Suprapubic skin (tissue), 4 donors: Measurements from ENCODE around the gene CACNG5. TPM values are rescaled to one million over a fixed set of nuclear protein-coding genes. Genes with fewer than 3 reads are reported as not detected.
A peak's percentile ranks its signal among the peaks of the same experiment; 100 is the strongest.

ENCODE experiments used
- DNase-seq, 2 donors: peaks; one replicate each; pipeline ENCODE4 v3.0.0-alpha.2; 2019; ENCODE audit warnings: low spot score in 2 of 2
- H3K27ac ChIP-seq: fragments of 200-600 bp; sonication (generic); one replicate; pipeline ENCODE4 v1.5.1; 2019
- H3K27me3 ChIP-seq: fragments of 200-600 bp; sonication (generic); one replicate; pipeline ENCODE4 v1.5.1; 2019
- H3K36me3 ChIP-seq: fragments of 200-600 bp; sonication (generic); one replicate; pipeline ENCODE4 v1.5.1; 2019
- H3K4me1 ChIP-seq: fragments of 200-600 bp; sonication (generic); one replicate; pipeline ENCODE4 v1.5.1; 2019
- H3K4me3 ChIP-seq: fragments of 200-600 bp; sonication (generic); one replicate; pipeline ENCODE4 v1.5.1; 2019; ENCODE audit warnings: mild to moderate bottlenecking
- H3K9me3 ChIP-seq: fragments of 200-600 bp; sonication (generic); one replicate; pipeline ENCODE4 v1.5.1; 2019
- CTCF ChIP-seq, 2 donors: fragments of 200-600 bp in 1 of 2; fragments of 450-650 bp in 1 of 2; sonication (generic) in 1 of 2; IDR thresholded peaks; one replicate each; pipeline ENCODE4 v1.5.1; 2016 to 2019; ENCODE audit warnings: antibody characterized with exemption in 2 of 2, mild to moderate bottlenecking in 1 of 2, moderate library complexity in 1 of 2
- EP300 ChIP-seq: sonication (generic); formaldehyde crosslinking; IDR thresholded peaks from one replicate; pipeline ENCODE4 v1.6.1; 2017; ENCODE audit warnings: antibody characterized with exemption
- POLR2A ChIP-seq, 2 donors: fragments of 450-650 bp; IDR thresholded peaks; one replicate each; pipeline ENCODE4 v1.6.1; 2017; ENCODE audit warnings: antibody characterized with exemption in 2 of 2, mild to moderate bottlenecking in 2 of 2, moderate library complexity in 2 of 2
- POLR2AphosphoS5 ChIP-seq, 3 donors: sonication (generic); formaldehyde crosslinking; IDR thresholded peaks; one replicate each; pipeline ENCODE4 v1.6.1; 2017; ENCODE audit warnings: antibody characterized with exemption in 3 of 3
- WGBS: methylation state at CpG from one replicate; pipeline ENCODE4 v1.1.5; 2018; 5-methylcytosine and 5-hydroxymethylcytosine counted together
- total RNA-seq, 4 donors: library from RNA; depleted of rRNA; stranded (reverse); fragments of >200 nt; gene quantifications; one replicate each; pipeline ENCODE4 v1.1.0, GENCODE V29; 2016

Gene CACNG5
- total RNA-seq, 4 donors from 2014 or later, result not detected

GRCh38 chr17:66865151-66865550, 30.2 kb downstream of the CACNG5 start:
- H3K4me1 ChIP-seq, result no peaks in the 10 kb centered on the region
- no peak overlapping the region for H3K27ac ChIP-seq
- no peaks in the 10 kb centered on the region for H3K36me3 ChIP-seq
- no peaks in the 10 kb centered on the region for H3K9me3 ChIP-seq
- no peak overlapping the region for H3K4me3 ChIP-seq
- DNase-seq, result no peak
- WGBS, result 69% methylated on average over 1 of the region's 1 CpG
- TF ChIP-seq CTCF (IDR thresholded peaks at IDR 0.05) (no peak), POLR2A (IDR thresholded peaks at IDR 0.05) (no peak), EP300 (no peak), POLR2AphosphoS5 (IDR thresholded peaks at IDR 0.05) (no peak)
- H3K27me3 ChIP-seq, result peaks cover 4% of the 10 kb centered on the region

- peak in 1 of 2 donors; percentile 12 for DNase-seq
- H3K9me3 ChIP-seq, result no peaks in the 10 kb centered on the region
- no peaks in the 10 kb centered on the region for H3K4me1 ChIP-seq
- peaks cover 9% of the 10 kb centered on the region for H3K27me3 ChIP-seq
- no peak overlapping the region for H3K27ac ChIP-seq
- no peak for TF ChIP-seq EP300
- TF ChIP-seq POLR2AphosphoS5 (IDR thresholded peaks at IDR 0.05), result no peak
- TF ChIP-seq POLR2A (IDR thresholded peaks at IDR 0.05), result no peak
- no peak for TF ChIP-seq CTCF (IDR thresholded peaks at IDR 0.05)
- no peaks in the 10 kb centered on the region for H3K36me3 ChIP-seq
- no peak overlapping the region for H3K4me3 ChIP-seq
- WGBS, result 92% methylated on average over 2 of the region's 2 CpGs
Measured at GRCh38 chr17:66873962-66874361, 39.0 kb downstream of the CACNG5 start.

- Histone ChIP-seq H3K27ac (no peak overlapping the region), H3K27me3 (no peaks in the 10 kb centered on the region), H3K9me3 (no peaks in the 10 kb centered on the region), H3K36me3 (no peaks in the 10 kb centered on the region), H3K4me1 (no peaks in the 10 kb centered on the region), H3K4me3 (no peak overlapping the region)
- no peak for DNase-seq
- TF ChIP-seq CTCF (IDR thresholded peaks at IDR 0.05) (no peak), EP300 (no peak), POLR2A (IDR thresholded peaks at IDR 0.05) (no peak), POLR2AphosphoS5 (IDR thresholded peaks at IDR 0.05) (no peak)
- WGBS, result 95% methylated on average over 16 of the region's 16 CpGs
Measured at GRCh38 chr17:66884931-66885330, 50.0 kb downstream of the CACNG5 start.

GRCh38 chr17:66885417-66885816, 50.5 kb downstream of the CACNG5 start:
- Histone ChIP-seq H3K4me1 (no peaks in the 10 kb centered on the region), H3K4me3 (no peak overlapping the region), H3K27ac (no peak overlapping the region), H3K36me3 (no peaks in the 10 kb centered on the region), H3K9me3 (no peaks in the 10 kb centered on the region), H3K27me3 (no peaks in the 10 kb centered on the region)
- no peak for TF ChIP-seq EP300
- TF ChIP-seq CTCF (IDR thresholded peaks at IDR 0.05), result no peak
- TF ChIP-seq POLR2AphosphoS5 (IDR thresholded peaks at IDR 0.05), result no peak
- no peak for TF ChIP-seq POLR2A (IDR thresholded peaks at IDR 0.05)
- WGBS, result 75% methylated on average over 4 of the region's 4 CpGs
- DNase-seq, result no peak

- Histone ChIP-seq H3K27me3 (no peaks in the 10 kb centered on the region), H3K27ac (no peak overlapping the region), H3K4me3 (no peak overlapping the region), H3K4me1 (no peaks in the 10 kb centered on the region), H3K36me3 (no peaks in the 10 kb centered on the region), H3K9me3 (no peaks in the 10 kb centered on the region)
- no peak for DNase-seq
- TF ChIP-seq EP300 (no peak), CTCF (IDR thresholded peaks at IDR 0.05) (no peak)
- 75% methylated on average over 7 of the region's 7 CpGs for WGBS
Measured at GRCh38 chr17:66889480-66890230, 54.7 kb downstream of the CACNG5 start.
